GM12878 (cell line): ENCODE data around the gene NDUFV2. TPM values are rescaled to one million over a fixed set of nuclear protein-coding genes. Genes with fewer than 3 reads are reported as not detected.

Source experiments
- CHD2 ChIP-seq: IDR thresholded peaks from 2 replicates; pipeline ENCODE4 v1.6.1; 2011; ENCODE audit warnings: low read depth, low read length, improper control_type of control experiment, borderline replicate concordance
- CHD4 ChIP-seq: fragments of 200-600 bp; sonication (generic); IDR thresholded peaks from 2 replicates; pipeline ENCODE4 v1.6.1; 2016; ENCODE audit warnings: mild to moderate bottlenecking
- CREM ChIP-seq: IDR thresholded peaks from 2 replicates; pipeline ENCODE4 v1.6.1; 2014; ENCODE audit warnings: antibody characterized with exemption, low read depth
- EP300 ChIP-seq, 2 experiments: fragments of 150-350 bp in 1 of 2; IDR thresholded peaks; 2 replicates each; pipeline ENCODE4 v1.6.1; 2011 to 2012; ENCODE audit warnings: low read depth in 2 of 2, low read length in 2 of 2, borderline replicate concordance in 1 of 2, improper control_type of control experiment in 1 of 2, inconsistent platforms in 1 of 2; ENCODE audit not compliant: control insufficient read depth in 1 of 2
- HDAC6 ChIP-seq: fragments of 200-600 bp; sonication (generic); IDR thresholded peaks from one replicate; pipeline ENCODE4 v1.8.0; 2017; ENCODE audit warnings: antibody characterized with exemption; ENCODE audit not compliant: unreplicated experiment
- MEF2B ChIP-seq: fragments of 450-650 bp; IDR thresholded peaks from 2 replicates; pipeline ENCODE4 v1.6.1; 2018; ENCODE audit warnings: mild to moderate bottlenecking, moderate library complexity; ENCODE audit not compliant: partially characterized antibody, poor library complexity, severe bottlenecking
- MTA2 ChIP-seq: fragments of 450-650 bp; IDR thresholded peaks from 2 replicates; pipeline ENCODE4 v1.6.1; 2016; ENCODE audit warnings: low read depth, mild to moderate bottlenecking, moderate library complexity
- SMARCA5 ChIP-seq: fragments of 450-650 bp; IDR thresholded peaks from 2 replicates; pipeline ENCODE4 v1.6.1; 2017; ENCODE audit warnings: mild to moderate bottlenecking
- TCF3 ChIP-seq: IDR thresholded peaks from 2 replicates; pipeline ENCODE4 v1.6.1; 2012; ENCODE audit warnings: low read depth, mild to moderate bottlenecking, low read length, borderline replicate concordance; ENCODE audit not compliant: insufficient read depth
- ZNF207 ChIP-seq: fragments of 450-650 bp; IDR thresholded peaks from 2 replicates; pipeline ENCODE4 v1.6.1; 2014; ENCODE audit warnings: antibody characterized with exemption, mild to moderate bottlenecking, borderline replicate concordance
- polyA plus RNA-seq, 11 experiments: library from polyadenylated mRNA; depleted of rRNA in 4 of 11; unstranded in 6 of 11; stranded (reverse) in 5 of 11; fragments of >200 nt; fragmentation: Nextera tagmentation in 4 of 11; fragmentation: Illumina TruSeq in 1 of 11; extraction: Ambion mirVana in 4 of 11; extraction: Trizol in 1 of 11; gene quantifications; 1 replicate in 1 of 11; 2 replicates in 10 of 11; pipeline versions ENCODE4 v1.2.1 to v1.2.3, GENCODE V29; 2011 to 2016; ENCODE audit warnings: inconsistent platforms in 2 of 11, missing spikeins in 2 of 11, low read depth in 1 of 11
- total RNA-seq, 4 experiments: library from RNA; depleted of rRNA in 3 of 4; stranded (reverse); fragments of >200 nt in 3 of 4; fragmentation: Illumina TruSeq in 1 of 4; extraction: Trizol in 1 of 4; gene quantifications; 2 replicates each; pipeline versions ENCODE4 v1.2.1 to v1.2.3, GENCODE V29; 2013 to 2021
- TF ChIP-seq, protein P1 (sequence below): fragments of 450-650 bp; IDR thresholded peaks from 2 replicates; pipeline ENCODE4 v1.6.1; 2017; ENCODE audit warnings: mild to moderate bottlenecking, low read depth, inconsistent platforms; ENCODE audit not compliant: poor library complexity, severe bottlenecking
- TF ChIP-seq, protein P2 (sequence below): fragments of 450-650 bp; IDR thresholded peaks from 2 replicates; pipeline ENCODE4 v1.6.1; 2018; ENCODE audit warnings: mild to moderate bottlenecking, low read depth, moderate library complexity; ENCODE audit not compliant: partially characterized antibody
- TF ChIP-seq, protein P3 (sequence below): IDR thresholded peaks from 2 replicates; pipeline ENCODE4 v1.6.1; 2011; ENCODE audit warnings: mild to moderate bottlenecking, low read depth, low read length, moderate library complexity; ENCODE audit not compliant: insufficient replicate concordance
- TF ChIP-seq, protein P4 (sequence below): IDR thresholded peaks from 2 replicates; pipeline ENCODE4 v1.6.1; 2012; ENCODE audit warnings: low read length, inconsistent platforms

NDUFV2 gene
- total and polyA plus RNA-seq, 10 of the 15 experiments (the other 5 are each of a cell fraction or from before 2014, with no cell fraction given): 236 to 590 (median 321) TPM

DNA sequence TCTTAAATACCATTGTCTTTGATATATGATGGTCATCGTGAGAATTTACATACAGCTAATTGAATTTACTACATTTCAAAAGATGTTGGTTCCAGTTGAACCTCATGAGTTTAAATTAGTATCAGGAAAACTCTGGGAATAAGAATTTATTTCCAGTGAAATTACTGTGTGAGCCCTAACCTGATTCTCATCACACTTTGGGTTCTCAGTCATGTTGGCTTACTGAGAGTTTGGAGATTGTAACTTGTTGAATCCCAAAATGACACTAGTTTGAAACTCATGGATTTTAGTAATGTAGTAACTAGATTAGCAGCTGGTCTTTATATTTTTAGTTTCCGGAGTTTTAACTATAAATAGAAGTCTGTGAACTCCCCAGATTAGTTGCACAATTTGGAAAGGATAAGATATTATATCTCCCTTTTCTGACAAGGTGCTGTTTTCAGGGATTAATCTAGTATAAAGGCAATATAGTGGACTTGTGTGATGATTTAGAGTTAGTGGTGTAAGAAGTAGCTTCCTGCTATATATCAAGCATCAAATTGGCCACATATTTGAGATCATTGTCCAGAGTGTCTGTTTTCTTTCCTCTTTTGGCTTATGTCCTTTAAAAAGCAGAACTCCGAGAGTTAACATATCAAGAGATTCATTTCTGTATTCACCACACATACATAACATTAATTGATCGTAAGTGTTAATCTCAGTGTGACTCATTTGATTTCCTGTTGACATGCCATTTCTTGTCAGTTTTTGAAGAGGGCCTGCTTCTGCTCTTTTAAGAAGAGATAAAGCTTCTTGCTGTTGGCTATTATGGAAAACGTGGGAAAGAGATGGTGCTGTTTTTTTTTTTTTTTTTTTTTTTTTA, 15.7 kb downstream of the NDUFV2 start (continued):
- TF ChIP-seq, protein P1, sequence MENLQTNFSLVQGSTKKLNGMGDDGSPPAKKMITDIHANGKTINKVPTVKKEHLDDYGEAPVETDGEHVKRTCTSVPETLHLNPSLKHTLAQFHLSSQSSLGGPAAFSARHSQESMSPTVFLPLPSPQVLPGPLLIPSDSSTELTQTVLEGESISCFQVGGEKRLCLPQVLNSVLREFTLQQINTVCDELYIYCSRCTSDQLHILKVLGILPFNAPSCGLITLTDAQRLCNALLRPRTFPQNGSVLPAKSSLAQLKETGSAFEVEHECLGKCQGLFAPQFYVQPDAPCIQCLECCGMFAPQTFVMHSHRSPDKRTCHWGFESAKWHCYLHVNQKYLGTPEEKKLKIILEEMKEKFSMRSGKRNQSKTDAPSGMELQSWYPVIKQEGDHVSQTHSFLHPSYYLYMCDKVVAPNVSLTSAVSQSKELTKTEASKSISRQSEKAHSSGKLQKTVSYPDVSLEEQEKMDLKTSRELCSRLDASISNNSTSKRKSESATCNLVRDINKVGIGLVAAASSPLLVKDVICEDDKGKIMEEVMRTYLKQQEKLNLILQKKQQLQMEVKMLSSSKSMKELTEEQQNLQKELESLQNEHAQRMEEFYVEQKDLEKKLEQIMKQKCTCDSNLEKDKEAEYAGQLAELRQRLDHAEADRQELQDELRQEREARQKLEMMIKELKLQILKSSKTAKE: peak; percentile 53
- TF ChIP-seq EP300 (IDR thresholded peaks at IDR 0.05; ENCODE audit: borderline replicate concordance in 1 of 2, control insufficient read depth in 1 of 2, low read depth in 2 of 2, low read length in 2 of 2) (peak in 1 of 2 experiments; percentile 54; a peak in 1 of 4 replicates), TCF3 (no peak), MEF2B (peak; percentile 43), MTA2 (peak; percentile 77), SMARCA5 (peak; percentile 31; the same call in 1 of the 2 replicates), ZNF207 (no peak), CHD4 (no peak), CREM (peak; percentile 64; the same call in 1 of the 2 replicates), CHD2 (no peak), HDAC6 (no peak)
- TF ChIP-seq, protein P2, sequence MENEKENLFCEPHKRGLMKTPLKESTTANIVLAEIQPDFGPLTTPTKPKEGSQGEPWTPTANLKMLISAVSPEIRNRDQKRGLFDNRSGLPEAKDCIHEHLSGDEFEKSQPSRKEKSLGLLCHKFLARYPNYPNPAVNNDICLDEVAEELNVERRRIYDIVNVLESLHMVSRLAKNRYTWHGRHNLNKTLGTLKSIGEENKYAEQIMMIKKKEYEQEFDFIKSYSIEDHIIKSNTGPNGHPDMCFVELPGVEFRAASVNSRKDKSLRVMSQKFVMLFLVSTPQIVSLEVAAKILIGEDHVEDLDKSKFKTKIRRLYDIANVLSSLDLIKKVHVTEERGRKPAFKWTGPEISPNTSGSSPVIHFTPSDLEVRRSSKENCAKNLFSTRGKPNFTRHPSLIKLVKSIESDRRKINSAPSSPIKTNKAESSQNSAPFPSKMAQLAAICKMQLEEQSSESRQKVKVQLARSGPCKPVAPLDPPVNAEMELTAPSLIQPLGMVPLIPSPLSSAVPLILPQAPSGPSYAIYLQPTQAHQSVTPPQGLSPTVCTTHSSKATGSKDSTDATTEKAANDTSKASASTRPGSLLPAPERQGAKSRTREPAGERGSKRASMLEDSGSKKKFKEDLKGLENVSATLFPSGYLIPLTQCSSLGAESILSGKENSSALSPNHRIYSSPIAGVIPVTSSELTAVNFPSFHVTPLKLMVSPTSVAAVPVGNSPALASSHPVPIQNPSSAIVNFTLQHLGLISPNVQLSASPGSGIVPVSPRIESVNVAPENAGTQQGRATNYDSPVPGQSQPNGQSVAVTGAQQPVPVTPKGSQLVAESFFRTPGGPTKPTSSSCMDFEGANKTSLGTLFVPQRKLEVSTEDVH: no peak
- TF ChIP-seq, protein P3, sequence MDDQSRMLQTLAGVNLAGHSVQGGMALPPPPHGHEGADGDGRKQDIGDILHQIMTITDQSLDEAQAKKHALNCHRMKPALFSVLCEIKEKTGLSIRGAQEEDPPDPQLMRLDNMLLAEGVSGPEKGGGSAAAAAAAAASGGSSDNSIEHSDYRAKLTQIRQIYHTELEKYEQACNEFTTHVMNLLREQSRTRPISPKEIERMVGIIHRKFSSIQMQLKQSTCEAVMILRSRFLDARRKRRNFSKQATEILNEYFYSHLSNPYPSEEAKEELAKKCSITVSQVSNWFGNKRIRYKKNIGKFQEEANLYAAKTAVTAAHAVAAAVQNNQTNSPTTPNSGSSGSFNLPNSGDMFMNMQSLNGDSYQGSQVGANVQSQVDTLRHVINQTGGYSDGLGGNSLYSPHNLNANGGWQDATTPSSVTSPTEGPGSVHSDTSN: no peak
- TF ChIP-seq, protein P4, sequence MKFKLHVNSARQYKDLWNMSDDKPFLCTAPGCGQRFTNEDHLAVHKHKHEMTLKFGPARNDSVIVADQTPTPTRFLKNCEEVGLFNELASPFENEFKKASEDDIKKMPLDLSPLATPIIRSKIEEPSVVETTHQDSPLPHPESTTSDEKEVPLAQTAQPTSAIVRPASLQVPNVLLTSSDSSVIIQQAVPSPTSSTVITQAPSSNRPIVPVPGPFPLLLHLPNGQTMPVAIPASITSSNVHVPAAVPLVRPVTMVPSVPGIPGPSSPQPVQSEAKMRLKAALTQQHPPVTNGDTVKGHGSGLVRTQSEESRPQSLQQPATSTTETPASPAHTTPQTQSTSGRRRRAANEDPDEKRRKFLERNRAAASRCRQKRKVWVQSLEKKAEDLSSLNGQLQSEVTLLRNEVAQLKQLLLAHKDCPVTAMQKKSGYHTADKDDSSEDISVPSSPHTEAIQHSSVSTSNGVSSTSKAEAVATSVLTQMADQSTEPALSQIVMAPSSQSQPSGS: peak; percentile 35; the same call in 1 of the 2 replicates
